ENCODE data around the gene ASS1.
"Not testable (repeated sequence)": the region's sequence is repeated elsewhere in the genome, so short reads cannot be mapped to it uniquely, and the experiment has no call there.

The ASS1 gene

DNA sequence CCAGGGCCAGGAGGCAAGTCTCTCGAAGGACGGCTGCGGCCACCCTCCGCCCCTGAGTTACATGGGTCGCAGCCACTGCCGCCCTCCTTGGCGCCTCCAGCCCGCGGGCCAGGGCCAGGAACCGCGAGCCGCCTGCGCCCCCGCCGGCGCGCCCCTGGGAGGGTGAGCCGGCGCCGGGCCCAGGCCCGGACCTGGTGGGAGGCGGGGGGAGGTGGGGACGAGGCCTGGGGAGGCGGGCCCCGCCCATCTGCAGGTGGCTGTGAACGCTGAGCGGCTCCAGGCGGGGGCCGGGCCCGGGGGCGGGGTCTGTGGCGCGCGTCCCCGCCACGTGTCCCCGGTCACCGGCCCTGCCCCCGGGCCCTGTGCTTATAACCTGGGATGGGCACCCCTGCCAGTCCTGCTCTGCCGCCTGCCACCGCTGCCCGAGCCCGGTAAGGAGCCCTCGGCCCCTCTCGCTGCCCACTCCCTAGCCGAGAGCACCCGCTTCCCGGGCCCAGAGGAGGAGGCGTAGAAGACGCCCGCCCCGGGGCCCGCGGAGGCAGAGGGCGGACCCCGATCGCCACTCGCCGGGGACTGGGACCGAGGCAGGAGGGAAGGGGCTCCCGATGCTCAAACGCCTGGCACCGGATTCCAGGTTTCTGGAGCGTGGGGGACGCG is at the start of gene ASS1:
Gene ASS1, plus strand, starts transcription at position 397 of the 657 bp plus-strand sequence. CDS start 7,268 bp downstream, outside the sequence.
- no peak for DNase-seq (ENCODE audit: low read depth)

DNA sequence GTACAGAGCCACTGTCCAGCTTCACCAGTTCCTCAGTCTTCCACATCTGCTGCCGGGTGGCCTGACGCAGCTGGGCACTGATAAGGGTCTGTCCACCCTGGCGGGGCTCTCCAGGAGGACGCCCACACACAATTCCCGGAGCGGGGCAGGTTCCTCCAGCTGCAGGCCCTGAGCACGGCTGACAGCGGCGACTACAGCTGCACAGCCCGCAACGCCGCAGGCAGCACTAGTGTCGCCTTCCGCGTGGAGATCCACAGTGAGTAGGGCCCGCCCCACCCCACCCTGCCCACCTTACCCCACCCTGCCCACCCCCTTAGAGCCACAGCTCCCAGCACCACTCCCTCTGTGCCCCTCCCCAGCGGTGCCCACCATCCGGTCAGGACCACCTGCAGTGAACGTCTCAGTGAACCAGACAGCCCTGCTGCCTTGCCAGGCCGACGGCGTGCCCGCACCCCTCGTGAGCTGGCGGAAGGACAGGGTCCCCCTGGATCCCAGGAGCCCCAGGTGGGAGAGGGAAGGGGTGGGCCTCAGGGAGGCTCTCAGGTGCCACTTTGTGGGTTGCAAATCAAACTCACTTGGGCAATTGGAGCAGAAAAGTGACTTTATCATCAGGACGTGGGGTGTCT is 48.8 kb upstream of the ASS1 start:
- no peak for DNase-seq (ENCODE audit: low read depth)

DNA sequence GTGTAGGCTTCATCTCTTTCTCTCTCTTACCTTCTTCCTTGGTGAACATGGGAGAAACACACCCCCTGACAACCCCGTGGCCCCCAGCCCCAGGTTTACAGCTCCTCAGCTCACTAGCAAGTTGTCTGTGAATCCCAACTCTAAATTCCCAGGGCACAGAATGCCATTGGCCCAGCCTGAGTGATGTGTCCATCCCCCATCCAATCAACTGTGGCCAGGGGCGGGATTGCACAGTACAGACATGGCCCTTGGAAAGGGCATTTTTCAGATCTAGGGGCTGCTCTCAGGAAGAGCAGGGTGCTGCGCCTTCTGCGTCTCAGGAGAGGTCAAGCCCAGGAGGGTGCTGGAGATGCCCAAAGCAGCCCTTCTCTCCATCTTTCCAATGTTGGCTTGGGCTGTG is 48.2 kb upstream of the ASS1 start:
- no peak for DNase-seq (ENCODE audit: low read depth)

DNA sequence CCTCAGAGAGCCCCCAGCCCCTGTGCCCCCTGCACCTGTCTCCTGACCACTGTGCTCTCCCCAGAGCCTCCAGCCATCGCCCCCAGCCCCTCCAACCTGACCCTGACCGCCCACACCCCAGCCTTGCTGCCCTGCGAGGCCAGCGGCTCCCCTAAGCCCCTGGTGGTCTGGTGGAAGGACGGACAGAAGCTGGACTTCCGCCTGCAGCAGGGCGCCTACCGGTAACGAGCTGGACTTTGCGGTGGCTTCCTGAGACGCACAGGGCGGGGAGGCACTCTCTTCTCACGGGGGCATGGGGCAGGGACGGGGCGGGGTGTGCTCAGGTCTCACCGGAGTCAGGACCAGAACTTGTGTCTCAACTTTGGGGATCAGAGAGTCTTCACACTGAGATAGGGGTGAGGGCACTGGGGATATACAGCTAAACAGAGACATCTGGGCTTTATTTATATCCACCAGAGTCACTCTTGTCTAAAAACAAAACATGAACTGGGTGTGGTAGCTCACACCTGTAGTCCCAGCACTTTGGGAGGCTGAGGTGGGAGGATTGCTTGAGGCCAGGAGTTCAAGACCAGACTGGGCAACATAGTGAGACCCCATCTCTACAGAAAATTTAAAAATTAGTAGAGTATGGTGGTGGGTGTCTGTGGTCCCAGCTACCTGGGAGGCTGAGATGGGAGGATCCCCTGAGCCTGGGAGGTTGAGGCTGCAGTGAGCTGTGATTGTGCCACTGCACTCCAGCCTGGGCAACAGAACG is 46.1 kb upstream of the ASS1 start:
- no peak for DNase-seq (ENCODE audit: low read depth)

DNA sequence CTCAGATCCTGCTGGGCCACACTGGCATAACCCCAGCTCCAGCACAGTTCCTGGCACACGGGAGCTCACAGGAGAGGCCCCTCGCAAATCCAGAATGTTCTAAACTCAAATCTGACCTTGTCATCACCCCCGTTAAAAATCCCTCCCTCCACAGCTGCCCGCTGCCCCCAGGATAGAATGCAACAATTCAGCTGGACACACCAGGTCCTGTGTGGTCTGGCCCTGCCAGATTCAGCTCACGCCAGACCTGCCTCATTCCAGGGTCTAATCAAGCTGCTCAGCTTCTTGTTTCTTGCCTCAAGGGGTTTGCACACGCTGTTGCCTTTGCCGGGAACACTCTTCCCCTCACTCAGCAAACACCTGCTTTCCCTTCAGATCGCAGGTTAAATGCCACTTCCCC is 45.0 kb upstream of the ASS1 start:
- no peak for DNase-seq (ENCODE audit: low read depth)

DNA sequence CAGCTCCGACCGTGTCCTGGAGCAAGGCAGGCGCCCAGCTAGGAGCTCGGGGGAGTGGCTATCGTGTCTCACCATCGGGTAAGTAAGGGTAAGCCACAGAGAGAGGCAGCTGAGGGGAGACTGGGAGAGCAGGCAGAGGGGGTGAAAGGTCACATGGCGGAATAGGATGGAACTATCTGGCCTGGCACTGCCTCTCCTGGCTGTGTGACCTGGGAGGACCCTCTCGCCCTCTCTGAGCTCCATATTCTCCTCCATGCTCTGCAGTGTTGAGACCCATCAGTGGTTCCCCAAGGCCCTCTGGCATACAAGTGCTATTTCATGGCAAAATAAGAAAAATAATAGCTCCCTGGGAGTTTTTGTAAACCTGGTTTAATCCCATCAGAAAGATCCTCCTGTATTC is 43.9 kb upstream of the ASS1 start:
- DNase-seq (ENCODE audit: low read depth): no peak

DNA sequence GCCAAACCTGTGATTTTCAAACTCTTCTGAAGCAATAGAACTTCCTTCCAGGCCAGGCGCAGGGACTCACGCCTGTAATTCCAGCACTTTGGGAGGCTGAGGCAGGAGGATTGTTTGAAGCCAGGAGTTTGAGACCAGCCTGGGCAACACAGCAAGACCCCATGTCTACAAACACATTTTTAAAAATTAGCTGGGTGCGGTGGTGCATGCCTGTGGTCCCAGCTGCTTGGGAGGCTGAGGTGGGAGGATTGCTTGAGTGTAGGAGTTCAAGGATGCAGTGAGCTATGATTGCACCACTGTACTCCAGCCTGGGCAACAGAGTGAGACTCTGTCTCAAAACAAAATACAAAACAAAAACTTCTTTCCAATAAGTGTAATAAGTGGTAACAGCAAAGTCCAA is 43.0 kb upstream of the ASS1 start:
- not testable (repeated sequence) for DNase-seq (ENCODE audit: low read depth)

DNA sequence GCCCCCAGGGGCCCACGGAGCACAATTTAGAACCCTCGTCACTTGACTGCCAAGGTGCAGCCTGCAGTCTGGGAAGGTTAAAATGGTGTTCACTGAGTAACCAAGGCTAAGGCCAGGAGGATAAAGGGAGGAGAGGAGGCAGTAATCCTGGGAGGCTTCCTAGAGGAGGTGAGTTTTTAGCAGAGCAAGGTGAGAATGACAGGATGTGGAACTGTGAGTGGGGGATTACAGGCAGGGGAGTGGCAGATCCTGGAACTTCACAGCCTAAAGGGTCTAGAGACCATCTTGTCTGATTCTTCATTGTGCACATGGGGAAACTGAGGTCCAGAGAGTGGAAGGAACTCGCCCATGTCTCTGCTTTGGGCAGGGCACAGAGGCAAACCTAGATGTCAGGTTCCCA is 42.5 kb upstream of the ASS1 start:
- no peak for DNase-seq (ENCODE audit: low read depth)

DNA sequence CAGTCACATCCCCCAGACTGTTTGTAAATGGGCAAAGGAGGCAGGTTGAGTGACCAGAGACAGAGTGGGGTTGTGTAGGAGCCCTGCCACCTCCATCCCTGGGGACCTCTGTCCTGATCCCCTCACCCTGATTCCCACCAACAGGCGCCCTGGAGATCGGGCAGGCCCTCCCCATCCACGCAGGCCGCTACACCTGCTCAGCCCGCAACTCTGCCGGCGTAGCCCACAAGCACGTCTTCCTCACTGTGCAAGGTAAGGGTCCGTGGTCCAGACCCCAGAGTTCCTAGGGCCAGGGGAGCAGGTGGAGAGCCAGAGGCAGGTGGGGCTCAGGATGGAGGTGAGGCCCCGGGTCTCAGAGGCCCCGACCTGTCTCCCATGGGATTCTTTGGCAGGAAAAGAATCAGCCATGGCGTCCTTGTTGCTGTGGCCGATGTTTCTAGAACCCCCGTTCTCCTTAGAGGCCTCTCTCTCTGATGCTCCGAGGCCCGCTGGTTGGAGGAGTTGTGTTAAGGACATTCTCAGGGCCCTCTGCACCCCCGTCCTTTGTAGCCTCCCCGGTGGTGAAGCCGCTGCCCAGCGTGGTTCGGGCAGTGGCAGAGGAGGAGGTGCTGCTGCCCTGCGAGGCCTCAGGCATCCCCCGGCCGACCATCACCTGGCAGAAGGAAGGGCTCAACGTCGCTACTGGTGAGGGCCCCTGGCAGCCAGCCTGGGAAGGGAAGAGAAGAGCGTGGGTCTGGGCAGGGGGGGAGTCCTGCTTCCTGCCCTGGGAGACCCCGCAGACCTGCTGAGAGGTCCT is 41.9 kb upstream of the ASS1 start:
- no peak for DNase-seq (ENCODE audit: low read depth)

DNA sequence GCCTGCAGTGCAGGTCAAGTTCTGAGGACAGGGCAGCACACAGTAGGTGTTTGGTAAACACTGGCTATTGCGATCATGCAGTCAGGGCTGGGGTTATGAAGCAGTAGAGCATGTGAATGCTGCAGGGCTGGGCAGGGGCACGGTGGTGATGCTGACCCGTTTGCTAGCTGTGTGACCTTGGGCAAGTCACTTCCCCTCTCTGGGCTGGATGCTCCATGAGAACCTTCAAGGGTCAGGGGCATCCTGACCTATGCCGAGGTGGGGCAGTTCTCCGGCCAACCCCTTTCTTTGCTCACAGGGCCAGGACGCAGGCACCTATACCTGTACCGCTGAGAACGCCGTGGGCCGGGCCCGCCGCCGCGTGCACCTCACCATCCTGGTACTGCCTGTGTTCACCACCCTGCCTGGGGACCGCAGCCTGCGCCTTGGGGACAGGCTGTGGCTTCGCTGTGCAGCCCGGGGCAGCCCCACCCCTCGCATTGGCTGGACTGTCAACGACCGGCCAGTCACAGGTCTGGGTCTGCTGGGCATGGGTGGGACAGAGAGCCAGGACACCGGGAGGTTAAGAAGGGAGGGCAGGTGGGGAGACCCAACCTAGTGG is 39.0 kb upstream of the ASS1 start:
- DNase-seq (ENCODE audit: low read depth): no peak

DNA sequence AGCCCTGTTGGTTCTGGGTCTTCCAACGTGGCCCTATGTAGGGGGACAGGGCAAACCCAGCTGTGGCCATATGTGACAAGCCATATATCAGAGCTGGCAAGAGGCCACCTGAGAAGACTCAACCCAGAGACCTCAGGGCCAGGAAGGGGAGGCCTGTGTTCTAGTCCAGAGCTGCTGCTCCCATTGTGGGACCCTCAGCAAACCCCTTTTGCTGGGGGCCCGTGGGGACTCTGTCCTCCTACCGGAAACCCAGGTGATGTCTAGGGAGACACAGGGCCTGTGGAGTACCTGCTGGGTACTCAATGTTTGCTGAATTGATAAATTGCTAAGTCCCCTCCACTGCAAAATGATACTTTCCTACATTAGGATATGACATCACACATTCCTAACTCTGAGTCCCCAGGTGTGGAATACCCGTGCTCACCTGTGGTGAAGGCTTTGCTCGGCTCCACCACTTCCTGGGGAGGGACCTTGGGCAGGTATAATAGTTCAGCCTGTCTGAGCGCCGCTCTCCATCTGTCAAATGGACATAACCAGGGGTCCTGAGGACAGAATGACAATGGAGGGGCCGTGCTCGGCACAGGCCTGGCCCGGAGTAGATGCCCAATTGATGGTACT is 38.4 kb upstream of the ASS1 start:
- no peak for DNase-seq (ENCODE audit: low read depth)

DNA sequence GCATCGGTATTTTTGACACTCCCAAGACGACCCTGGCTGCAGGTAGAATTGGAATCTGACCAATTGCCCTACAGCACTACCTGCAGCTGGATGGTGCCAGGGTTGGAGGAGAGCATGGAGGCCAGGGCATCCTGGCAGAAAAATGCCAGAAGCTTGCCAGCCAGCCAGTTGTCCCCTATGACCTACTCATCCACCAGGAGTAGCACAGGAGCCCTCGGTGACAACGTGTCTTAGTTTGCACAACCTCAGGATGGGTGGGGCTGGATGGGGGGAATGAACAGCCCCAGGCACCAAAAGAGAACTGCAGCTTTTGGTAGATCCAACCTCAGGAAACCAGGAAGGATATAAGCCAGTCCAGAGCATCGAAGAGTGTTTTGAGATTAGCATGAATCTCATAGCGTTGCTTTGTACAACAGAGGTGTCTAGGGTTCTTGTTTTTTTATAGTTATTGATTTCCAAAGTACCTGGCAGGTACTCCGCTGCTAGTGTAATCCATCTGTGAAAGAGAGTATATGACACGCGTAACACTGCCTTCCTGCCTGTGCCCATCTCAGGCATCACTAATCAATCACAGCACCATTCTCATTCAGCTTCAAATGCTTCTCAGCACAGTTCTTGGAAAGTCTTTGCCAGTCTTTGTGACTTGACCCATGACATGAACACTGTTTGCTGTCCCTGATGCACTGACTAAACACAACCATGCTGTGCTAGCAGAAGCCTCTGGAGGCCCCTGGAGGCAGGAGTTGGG is 36.7 kb upstream of the ASS1 start:
- no peak for DNase-seq (ENCODE audit: low read depth)

DNA sequence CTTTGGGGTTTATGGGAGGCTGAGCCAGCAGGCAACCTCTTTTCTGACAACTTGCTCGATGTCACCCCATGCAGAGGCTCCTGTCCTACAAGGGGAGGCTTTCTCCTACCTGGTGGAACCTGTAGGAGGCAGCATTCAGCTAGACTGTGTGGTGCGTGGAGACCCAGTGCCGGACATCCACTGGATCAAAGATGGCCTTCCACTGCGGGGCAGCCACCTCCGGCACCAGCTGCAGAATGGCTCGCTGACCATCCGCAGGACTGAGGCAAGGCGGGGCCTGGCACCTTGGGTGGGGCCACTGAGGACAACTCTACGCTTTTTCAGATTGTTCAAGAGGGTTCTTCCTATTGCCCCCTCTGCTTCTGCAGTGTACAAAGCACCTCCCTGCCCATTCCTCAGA is 36.1 kb upstream of the ASS1 start:
- no peak for DNase-seq (ENCODE audit: low read depth)

DNA sequence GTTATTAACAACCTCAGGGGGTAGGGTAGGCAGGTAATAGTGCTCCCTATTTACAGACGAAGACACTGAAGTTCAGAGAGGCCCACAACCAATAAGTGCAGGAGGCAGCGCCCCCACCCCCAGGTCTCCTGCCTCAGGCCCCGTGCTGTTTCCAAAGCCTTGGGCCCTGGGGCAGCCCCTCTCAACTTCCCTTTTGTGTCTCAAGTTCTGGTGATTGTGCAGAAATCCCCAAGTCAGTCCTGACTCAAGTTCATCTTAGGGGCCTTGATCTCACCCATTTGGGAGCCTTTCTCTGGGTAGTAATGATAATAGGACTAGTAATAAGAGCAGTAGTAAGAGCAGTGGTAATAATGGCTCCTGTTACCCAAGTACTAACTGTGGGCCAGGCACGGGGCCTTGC is 35.5 kb upstream of the ASS1 start:
- DNase-seq (ENCODE audit: low read depth): no peak

DNA sequence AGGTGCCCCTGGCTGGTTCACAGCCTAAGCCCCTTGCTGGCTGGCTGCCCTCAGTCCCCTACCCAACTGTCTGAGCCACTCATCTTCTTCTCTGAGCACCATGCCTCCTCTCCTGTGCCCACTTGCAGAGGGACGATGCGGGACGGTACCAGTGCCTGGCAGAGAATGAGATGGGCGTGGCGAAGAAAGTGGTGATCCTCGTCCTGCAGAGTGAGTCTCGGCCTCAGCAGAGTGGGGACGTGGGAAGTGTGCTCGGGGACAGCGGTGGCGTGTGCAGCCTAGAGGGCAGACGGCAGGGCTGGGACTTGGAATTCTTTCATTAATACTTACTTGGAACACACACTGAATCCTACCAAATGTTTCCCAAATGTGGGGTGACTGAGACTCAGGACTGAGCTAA is 34.3 kb upstream of the ASS1 start:
- no peak for DNase-seq (ENCODE audit: low read depth)

DNA sequence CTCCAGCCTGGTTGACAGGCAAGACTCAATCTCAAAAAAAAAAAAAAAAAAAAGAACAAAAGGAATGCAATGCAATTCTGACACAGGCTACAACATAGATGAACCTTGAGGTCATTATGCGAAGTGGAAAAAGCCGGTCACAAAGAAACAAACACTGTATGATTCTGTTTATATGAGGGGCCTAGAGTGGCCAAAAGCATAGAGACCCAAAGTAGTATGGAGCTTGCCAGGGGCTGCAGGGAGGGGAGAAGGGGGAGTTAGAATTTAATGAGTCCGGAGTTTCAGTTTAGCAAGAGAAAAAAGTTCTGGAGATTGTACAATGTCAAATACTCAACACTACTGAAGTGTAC is 33.2 kb upstream of the ASS1 start:
- no peak for DNase-seq (ENCODE audit: low read depth)

DNA sequence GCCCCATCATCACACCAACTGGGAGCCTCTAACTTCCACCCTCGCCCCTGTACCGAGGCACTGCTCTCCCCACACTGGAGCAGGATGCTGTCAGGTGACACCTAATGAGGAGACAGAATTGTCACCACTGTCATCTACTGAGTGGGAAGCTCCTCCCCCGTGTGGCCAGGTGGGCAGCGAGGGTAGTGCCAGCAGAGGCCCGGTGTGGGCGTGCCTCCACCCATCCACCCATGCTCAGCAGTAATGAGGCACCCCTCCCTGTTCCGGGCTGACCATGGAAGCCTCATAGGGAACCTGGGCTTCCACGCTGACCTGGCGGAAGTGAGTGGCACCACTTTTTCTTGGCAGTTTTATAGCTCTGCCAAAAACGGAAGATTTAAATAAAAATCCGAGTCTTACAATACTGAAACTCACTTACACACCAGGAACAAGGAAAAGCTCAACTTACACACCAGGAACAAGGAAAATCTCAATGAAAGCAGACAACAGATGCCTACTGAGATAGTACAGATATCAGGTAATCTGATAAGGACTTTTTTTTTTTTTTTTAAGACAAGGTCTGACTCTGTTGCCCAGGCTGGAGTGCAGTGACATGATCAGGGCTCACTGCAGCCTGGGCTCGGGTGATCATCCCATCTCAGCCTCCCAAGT is 30.6 kb upstream of the ASS1 start:
- no peak for DNase-seq (ENCODE audit: low read depth)

DNA sequence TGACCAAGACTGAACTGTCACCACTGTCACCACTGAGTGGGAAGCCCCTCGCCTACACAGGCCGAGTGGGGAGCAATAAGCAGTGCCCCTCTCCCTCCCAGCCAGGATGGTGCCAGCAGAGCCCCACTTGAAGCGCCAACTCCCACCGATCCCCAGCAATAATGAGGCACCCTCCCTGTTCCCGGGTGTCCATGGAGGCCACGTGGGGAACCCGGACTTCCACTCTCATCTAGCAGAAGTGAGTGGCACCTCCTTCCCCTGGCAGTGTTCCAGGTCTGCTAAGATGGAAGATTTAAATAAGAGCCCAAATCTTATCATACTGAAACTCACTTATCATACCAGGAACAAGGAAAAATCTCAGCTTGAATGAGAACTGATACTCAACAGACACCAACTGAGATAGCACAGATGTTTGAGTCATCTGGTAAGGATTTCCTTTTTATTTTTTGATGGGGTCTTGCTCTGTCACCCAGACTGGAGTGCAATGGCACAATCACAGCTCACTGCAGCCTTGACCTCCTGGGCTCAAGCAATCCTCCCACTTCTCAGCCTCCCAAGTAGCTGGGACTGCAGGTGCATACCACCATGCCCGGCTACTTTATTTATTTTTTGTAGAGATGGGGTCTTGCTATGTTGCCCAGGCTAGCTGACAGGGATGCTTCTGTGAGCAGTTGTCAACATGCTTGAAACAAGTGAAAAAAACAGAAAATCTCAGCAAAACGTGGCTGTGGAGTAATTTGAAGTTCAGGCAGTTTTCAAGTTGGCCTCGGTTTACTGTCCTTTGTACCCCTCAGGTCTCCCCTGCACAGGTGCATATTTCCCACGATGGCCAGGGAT is 29.6 kb upstream of the ASS1 start:
- DNase-seq (ENCODE audit: low read depth): no peak

DNA sequence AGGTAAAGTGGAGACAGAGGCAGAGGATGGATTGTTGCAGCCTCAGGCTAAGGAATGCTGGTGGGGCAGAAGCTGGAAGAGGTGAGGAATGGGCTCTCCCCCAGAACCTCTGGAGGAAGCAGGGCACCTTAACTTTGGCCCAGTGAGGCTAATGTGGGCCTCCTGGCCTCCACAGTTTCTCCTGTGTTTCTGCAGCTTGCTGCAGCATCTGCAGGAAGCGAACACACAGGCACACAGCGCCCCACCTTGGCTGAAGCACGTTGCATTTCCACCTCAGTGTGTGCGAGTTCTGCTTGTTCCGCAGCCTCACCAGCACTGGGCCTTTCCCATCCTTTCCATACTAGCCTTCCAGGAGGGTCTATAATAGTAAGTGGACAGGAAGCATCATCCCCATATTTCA is 27.2 kb upstream of the ASS1 start:
- DNase-seq (ENCODE audit: low read depth): no peak

DNA sequence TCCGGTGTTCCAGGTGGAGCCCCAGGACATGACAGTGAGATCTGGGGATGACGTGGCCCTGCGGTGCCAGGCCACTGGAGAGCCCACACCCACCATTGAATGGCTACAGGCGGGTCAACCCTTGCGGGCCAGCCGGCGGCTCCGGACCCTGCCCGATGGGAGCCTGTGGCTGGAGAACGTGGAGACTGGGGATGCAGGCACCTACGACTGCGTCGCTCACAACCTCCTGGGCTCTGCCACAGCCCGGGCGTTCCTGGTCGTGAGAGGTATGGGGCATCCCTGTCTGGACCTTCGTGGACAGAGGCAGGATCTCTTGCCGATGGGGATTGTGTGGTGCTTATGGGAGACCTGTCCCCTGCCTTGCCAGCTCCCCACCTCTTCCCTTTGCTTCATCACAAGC is 26.0 kb upstream of the ASS1 start:
- DNase-seq (ENCODE audit: low read depth): no peak
